BJ (cell line): ENCODE data around the gene IGF2BP3. TPM values are rescaled to one million over a fixed set of nuclear protein-coding genes. Genes with fewer than 3 reads are reported as not detected.

Experiments
- CTCF ChIA-PET: fragments of 350-600 bp; formaldehyde crosslinking; extraction: SDS; loops from one replicate; lab custom pipeline; 2021; ENCODE audit warnings: antibody characterized with exemption, inconsistent platforms; lab: Yijun Ruan, JAX
- POLR2A ChIA-PET: fragments of 300-600 bp; sonication (Branson Sonifier 250); formaldehyde crosslinking; extraction: SDS; loops from one replicate; lab custom pipeline; 2021; ENCODE audit warnings: antibody characterized with exemption; lab: Charles Lee
- DNase-seq: peaks from one replicate; pipeline ENCODE4 v3.0.0-alpha.2; 2011; ENCODE audit warnings: low read depth
- H3K27me3 ChIP-seq: 2 replicates; pipeline ENCODE4 v1.6.0; 2011; ENCODE audit warnings: low read length; ENCODE audit not compliant: control insufficient read depth, insufficient read depth
- H3K36me3 ChIP-seq: 2 replicates; pipeline ENCODE4 v1.5.1; 2011; ENCODE audit warnings: low read length; ENCODE audit not compliant: control insufficient read depth, insufficient read depth
- H3K4me3 ChIP-seq: 2 replicates; pipeline ENCODE4 v1.5.1; 2011; ENCODE audit warnings: low read depth, mild to moderate bottlenecking, control low read depth, low read length
- CTCF ChIP-seq: IDR thresholded peaks from 2 replicates; pipeline ENCODE4 v1.5.1; 2011; ENCODE audit warnings: low read depth, mild to moderate bottlenecking, control low read depth, inconsistent platforms, low read length, moderate library complexity; ENCODE audit not compliant: insufficient read depth
- polyA plus RNA-seq: library from polyadenylated mRNA; depleted of rRNA; stranded (reverse); fragments of >200 nt; gene quantifications from 2 replicates; pipeline ENCODE4 v1.2.3, GENCODE V29; 2011

Gene IGF2BP3
- polyA plus RNA-seq, 1 experiment: 14.4 TPM

- DNase-seq: no peak
- ChIA-PET POLR2A (no interaction called here), CTCF (no interaction called here)
- Histone ChIP-seq H3K4me3 (peak overlapping the region; percentile 49), H3K27me3 (peaks cover 25% of the 10 kb centered on the region), H3K36me3 (no peaks in the 10 kb centered on the region)
- no peak for TF ChIP-seq CTCF
Observed at GRCh38 chr7:23471106-23471859, 992 bp upstream of the IGF2BP3 start.

- no peak for DNase-seq
- ChIA-PET POLR2A (no interaction called here), CTCF (no interaction called here)
- no peak for TF ChIP-seq CTCF
- peak overlapping the region; percentile 49 for H3K4me3 ChIP-seq
- H3K27me3 ChIP-seq: peaks cover 27% of the 10 kb centered on the region
- no peaks in the 10 kb centered on the region for H3K36me3 ChIP-seq
Observed at GRCh38 chr7:23469961-23470250, 385 bp downstream of the IGF2BP3 start.

- POLR2A ChIA-PET: no interaction called here
Observed at GRCh38 chr7:23469150-23469960, 936 bp downstream of the IGF2BP3 start.

GRCh38 chr7:23468526-23469149 is 1.7 kb downstream of the IGF2BP3 start:
- TF ChIP-seq CTCF: no peak
- no peaks in the 10 kb centered on the region for H3K36me3 ChIP-seq
- ChIA-PET CTCF (interaction anchor here (0.8 to 1.2 kb wide), 2 partner anchors 65 to 111 kb away, joined by 3 to 5 read pairs; no protein-coding TSS in a partner anchor), POLR2A (no interaction called here)
- DNase-seq: no peak
- peaks cover 23% of the 10 kb centered on the region for H3K27me3 ChIP-seq
- peak overlapping the region; percentile 49 for H3K4me3 ChIP-seq

More at GRCh38 chr7:23469150-23469960, 936 bp downstream of the IGF2BP3 start:
- Histone ChIP-seq H3K36me3 (no peaks in the 10 kb centered on the region), H3K4me3 (peak overlapping the region; percentile 49), H3K27me3 (peaks cover 23% of the 10 kb centered on the region)
- CTCF ChIA-PET: no interaction called here
- TF ChIP-seq CTCF: no peak
- DNase-seq: no peak
